ENCODE measurements around the gene STX4.

DNA sequence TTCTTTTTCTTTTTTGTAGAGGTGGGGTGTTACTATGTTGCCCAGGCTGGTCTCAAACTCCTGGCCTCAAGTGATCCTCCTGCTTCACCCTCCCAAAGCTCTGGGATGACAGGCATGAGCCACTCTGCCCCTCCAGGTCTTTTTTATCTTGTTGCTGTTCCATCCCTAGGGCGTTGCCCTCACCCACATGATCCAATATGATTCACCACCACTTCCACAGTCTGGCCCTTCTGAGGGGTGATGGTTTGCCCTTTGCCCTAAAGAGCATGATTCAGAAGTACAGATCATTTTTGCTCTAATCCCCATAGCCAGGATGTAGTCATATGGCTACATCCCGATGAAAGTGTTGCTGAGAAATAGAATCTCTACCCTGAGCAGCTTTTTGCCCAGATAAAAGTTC is 18.8 kb downstream of the STX4 start:
- TF ChIP-seq CTCF (conservative IDR thresholded peaks at IDR 0.05): no peak
- TF ChIP-seq ZFX (IDR thresholded peaks at IDR 0.05): no peak
